ENCODE measurements around the gene DNAAF5.

DNA sequence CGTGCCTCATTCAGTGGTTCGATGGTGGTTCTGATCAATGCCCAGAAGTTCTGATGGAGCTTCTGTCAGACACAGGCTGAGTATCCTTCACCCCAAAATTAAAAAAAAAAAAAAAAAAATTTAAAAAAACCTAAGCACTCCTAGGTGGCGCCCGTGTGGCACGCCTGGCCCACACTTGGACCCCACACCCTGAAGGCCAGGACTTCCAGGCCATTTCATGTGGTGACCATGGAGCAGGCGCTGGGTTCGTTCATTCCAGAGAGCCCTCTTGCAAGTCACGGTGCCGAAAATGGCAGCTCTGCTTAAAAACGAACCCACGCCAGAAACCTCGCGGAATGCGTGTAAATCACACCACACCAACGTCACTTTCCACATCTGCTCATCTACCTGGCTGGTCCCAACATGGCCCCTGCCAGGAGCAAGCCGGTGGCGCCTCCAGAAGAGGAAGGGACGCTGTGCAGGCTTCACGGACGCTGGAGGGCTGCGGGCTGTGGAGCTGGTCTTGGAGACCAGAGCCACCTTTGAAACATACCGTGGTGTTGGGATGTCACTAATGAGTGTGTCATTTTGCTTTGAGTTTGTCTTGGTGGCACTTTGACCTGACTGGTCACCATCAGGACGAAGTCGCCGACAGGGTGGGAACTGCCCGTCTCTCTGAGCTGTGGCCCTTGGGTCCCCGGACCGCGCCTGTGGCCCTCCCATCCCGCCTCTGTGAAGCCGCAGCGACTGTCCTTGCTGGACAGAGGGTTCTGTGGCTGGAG, 46.5 kb downstream of the DNAAF5 start:
- TF ChIP-seq CTCF (conservative IDR thresholded peaks at IDR 0.05 in 1 of 2, IDR thresholded peaks at IDR 0.05 in 1 of 2; ENCODE audit: low read depth in 1 of 2, low read length in 2 of 2) (no peak), EZH2 (IDR thresholded peaks at IDR 0.05; ENCODE audit: low read length, missing control alignments) (no peak)

Data from fibroblast of lung (primary cell).